Sigmoid colon (tissue), 7 donors: Measurements from ENCODE around the gene CEP170. TPM values are rescaled to one million over a fixed set of nuclear protein-coding genes. Genes with fewer than 3 reads are reported as not detected.

Experiments used
- DNase-seq: peaks from one replicate; pipeline ENCODE4 v3.0.0-alpha.2; 2019
- H3K27ac ChIP-seq, 4 donors: fragments of 200-600 bp; sonication (generic); one replicate each; pipeline ENCODE4 v1.5.1; 2016 to 2019; ENCODE audit warnings: mild to moderate bottlenecking in 1 of 4
- H3K27me3 ChIP-seq, 3 donors: fragments of 200-600 bp; sonication (generic); one replicate each; pipeline ENCODE4 v1.5.1; 2019; ENCODE audit warnings: mild to moderate bottlenecking in 1 of 3
- H3K36me3 ChIP-seq, 4 donors: fragments of 200-600 bp; sonication (generic); one replicate each; pipeline ENCODE4 v1.5.1; 2016 to 2019
- H3K4me1 ChIP-seq, 4 donors: fragments of 200-600 bp; sonication (generic); one replicate each; pipeline ENCODE4 v1.5.1; 2017 to 2019
- H3K4me3 ChIP-seq, 4 donors: fragments of 200-600 bp; sonication (generic); one replicate each; pipeline ENCODE4 v1.5.1; 2017 to 2019; ENCODE audit warnings: mild to moderate bottlenecking in 2 of 4, moderate library complexity in 1 of 4
- H3K9me3 ChIP-seq, 4 donors: fragments of 200-600 bp in 3 of 4; sonication (generic) in 3 of 4; one replicate each; pipeline versions ENCODE4 v1.5.1 to v1.6.1; 2013 to 2019
- CTCF ChIP-seq, 4 experiments: fragments of 450-650 bp in 3 of 4; fragments of 200-600 bp in 1 of 4; IDR thresholded peaks; one replicate each; pipeline ENCODE4 v1.5.1; 2016 to 2019; ENCODE audit warnings: antibody characterized with exemption in 4 of 4, mild to moderate bottlenecking in 3 of 4, moderate library complexity in 2 of 4
- EP300 ChIP-seq, 4 donors: sonication (generic); formaldehyde crosslinking; IDR thresholded peaks; one replicate each; pipeline ENCODE4 v1.6.1; 2017; ENCODE audit warnings: antibody characterized with exemption in 4 of 4
- POLR2A ChIP-seq, 2 donors: fragments of 450-650 bp; IDR thresholded peaks; one replicate each; pipeline ENCODE4 v1.6.1; 2016; ENCODE audit warnings: antibody characterized with exemption in 2 of 2, mild to moderate bottlenecking in 2 of 2, moderate library complexity in 2 of 2
- POLR2AphosphoS5 ChIP-seq, 4 donors: sonication (generic); formaldehyde crosslinking; IDR thresholded peaks; one replicate each; pipeline ENCODE4 v1.6.1; 2017; ENCODE audit warnings: antibody characterized with exemption in 4 of 4
- WGBS, 2 donors: extraction: QIAGEN DNeasy Blood & Tissue Kit; methylation state at CpG; one replicate each; pipeline ENCODE4 v1.1.7; 2013; 5-methylcytosine and 5-hydroxymethylcytosine counted together
- intact Hi-C: fragments of 100-400 bp; cut with DNase I; formaldehyde crosslinking; loops from one replicate; pipeline ENCODE4 v1.15.1; 2023
- polyA plus RNA-seq, 3 donors: library from polyadenylated mRNA; stranded (reverse); fragments of 200-250 nt; gene quantifications; one replicate each; pipeline ENCODE4 v1.2.3, GENCODE V29; 2013
- total RNA-seq, 4 donors: library from RNA; depleted of rRNA; stranded (reverse); fragments of >200 nt; gene quantifications; one replicate each; pipeline ENCODE4 v1.1.0, GENCODE V29; 2016
- donor health status: healthy with polysubstance abuse.
- donor health status: Bipolar disorder and iron deficiency.
- donor health status: healthy.

CEP170 gene
- total and polyA plus RNA-seq, 7 donors = 4.6 to 46.3 (median 27.6) TPM

DNA sequence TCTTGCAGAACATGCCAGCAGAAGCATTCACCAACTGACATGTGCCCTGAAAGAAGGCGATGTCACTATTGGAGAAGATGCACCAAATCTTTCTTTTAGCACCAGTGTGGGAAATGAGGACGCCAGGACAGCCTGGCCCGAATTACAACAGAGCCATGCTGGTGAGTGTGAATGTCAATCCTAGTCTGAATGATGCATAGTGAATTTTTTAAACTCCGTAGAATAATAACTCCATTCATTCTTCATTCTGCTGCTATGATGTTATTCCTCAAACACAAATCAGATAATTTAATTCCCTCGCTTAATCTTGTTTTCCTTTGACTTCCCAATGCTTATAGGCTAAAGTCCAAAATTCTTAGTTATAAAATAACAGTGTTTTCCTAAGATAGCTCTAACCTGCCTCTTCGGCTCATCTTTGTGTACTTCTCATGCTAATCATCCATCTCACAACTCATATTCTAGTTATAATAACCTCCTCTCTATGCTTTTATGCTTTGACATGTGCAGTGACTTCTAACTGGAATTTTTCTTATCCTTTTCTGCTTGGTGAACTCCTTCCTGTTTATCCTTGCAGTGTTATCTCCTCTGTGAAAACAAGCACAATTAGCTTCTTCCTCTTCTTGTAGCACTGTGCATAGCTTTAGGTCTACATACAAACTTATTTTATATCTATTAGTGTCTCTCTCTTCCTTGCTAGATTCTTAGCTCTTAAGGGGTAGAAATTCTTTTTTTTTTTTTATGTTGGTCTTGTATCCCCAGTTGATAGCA, 15.2 kb upstream of the CEP170 start:
- Histone ChIP-seq H3K4me1 (peaks cover 0 to 4% (median 2%) of the 10 kb centered on the region in 4 donors), H3K9me3 (no peaks in the 10 kb centered on the region), H3K36me3 (peaks cover 0 to 32% (median 0%) of the 10 kb centered on the region in 4 donors), H3K27ac (no peak overlapping the region), H3K27me3 (no peaks in the 10 kb centered on the region), H3K4me3 (no peak overlapping the region)
- TF ChIP-seq POLR2AphosphoS5 (IDR thresholded peaks at IDR 0.05) (no peak), EP300 (IDR thresholded peaks at IDR 0.05) (no peak), POLR2A (IDR thresholded peaks at IDR 0.05) (no peak), CTCF (IDR thresholded peaks at IDR 0.05) (no peak)
- 82 to 91% methylated on average over 6 of the region's 6 CpGs for WGBS, 2 donors
- no peak for DNase-seq
- intact Hi-C loops = no loop called here

- no peaks in the 10 kb centered on the region for H3K9me3 ChIP-seq
- H3K27ac ChIP-seq = no peak overlapping the region
- DNase-seq = no peak
- 81 to 95% methylated on average over 4 of the region's 4 CpGs for WGBS, 2 donors
- H3K4me1 ChIP-seq = peaks cover 0 to 6% (median 4%) of the 10 kb centered on the region in 4 donors
- H3K36me3 ChIP-seq = peaks cover 0 to 24% (median 0%) of the 10 kb centered on the region in 4 donors
- TF ChIP-seq EP300 (IDR thresholded peaks at IDR 0.05) (no peak), POLR2AphosphoS5 (IDR thresholded peaks at IDR 0.05) (no peak), CTCF (IDR thresholded peaks at IDR 0.05) (no peak), POLR2A (IDR thresholded peaks at IDR 0.05) (no peak)
- intact Hi-C loops = no loop called here
- no peaks in the 10 kb centered on the region for H3K27me3 ChIP-seq
- H3K4me3 ChIP-seq = no peak overlapping the region
Measured at GRCh38 chr1:243269461-243269801, 14.3 kb upstream of the CEP170 start.

DNA sequence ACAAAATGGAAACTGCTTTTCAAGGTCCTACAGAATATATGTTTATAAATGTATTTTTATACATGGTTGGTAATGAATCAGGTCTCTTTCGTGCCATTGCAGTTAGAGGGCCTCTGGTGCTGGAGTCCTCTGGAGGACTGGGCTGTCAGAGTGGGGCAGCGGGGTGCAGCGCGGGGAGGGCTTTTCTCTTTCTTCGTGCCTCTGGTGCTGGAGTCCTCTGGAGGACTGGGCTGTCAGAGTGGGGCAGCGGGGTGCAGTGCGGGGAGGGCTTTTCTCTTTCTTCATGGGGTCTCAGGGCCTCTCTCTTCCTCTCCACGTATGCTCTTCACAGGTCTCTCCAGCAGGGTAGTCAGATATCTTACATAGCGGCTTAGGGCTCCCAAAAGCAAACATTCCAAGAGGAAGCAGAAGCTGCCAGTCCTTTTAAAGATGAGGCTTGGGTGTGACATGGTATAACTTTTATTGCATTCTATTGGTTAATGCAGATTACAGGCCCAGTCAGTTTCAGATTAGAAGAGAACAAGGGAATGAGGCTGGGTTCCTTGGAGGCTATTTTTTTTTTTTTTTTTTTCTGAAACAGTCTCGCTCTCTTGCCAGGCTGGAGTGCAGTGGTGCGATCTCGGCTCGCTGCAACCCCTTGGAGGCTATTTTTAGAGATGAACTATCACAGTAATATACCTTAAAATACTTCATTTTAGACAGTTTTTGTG, 13.8 kb upstream of the CEP170 start:
- no peak overlapping the region for H3K4me3 ChIP-seq
- peaks cover 0 to 18% (median 0%) of the 10 kb centered on the region in 4 donors for H3K36me3 ChIP-seq
- no peak overlapping the region for H3K27ac ChIP-seq
- WGBS, 2 donors = 86 to 87% methylated on average over 13 of the region's 13 CpGs
- intact Hi-C loops = no loop called here
- peaks cover 0 to 10% (median 4%) of the 10 kb centered on the region in 4 donors for H3K4me1 ChIP-seq
- no peak for DNase-seq
- no peaks in the 10 kb centered on the region for H3K9me3 ChIP-seq
- no peaks in the 10 kb centered on the region for H3K27me3 ChIP-seq
- TF ChIP-seq CTCF (IDR thresholded peaks at IDR 0.05) (no peak), POLR2A (IDR thresholded peaks at IDR 0.05) (no peak), POLR2AphosphoS5 (IDR thresholded peaks at IDR 0.05) (no peak), EP300 (IDR thresholded peaks at IDR 0.05) (no peak)

GRCh38 chr1:243267914-243268653, 13.0 kb upstream of the CEP170 start:
- H3K27me3 ChIP-seq = no peaks in the 10 kb centered on the region
- no peaks in the 10 kb centered on the region for H3K9me3 ChIP-seq
- 63 to 81% methylated on average over 12 of the region's 12 CpGs for WGBS, 2 donors
- H3K4me1 ChIP-seq = peaks cover 0 to 18% (median 4%) of the 10 kb centered on the region in 4 donors
- DNase-seq = no peak
- no peak overlapping the region for H3K4me3 ChIP-seq
- peaks cover 0 to 11% (median 0%) of the 10 kb centered on the region in 4 donors for H3K36me3 ChIP-seq
- TF ChIP-seq POLR2AphosphoS5 (IDR thresholded peaks at IDR 0.05) (no peak), CTCF (IDR thresholded peaks at IDR 0.05) (no peak), POLR2A (IDR thresholded peaks at IDR 0.05) (no peak), EP300 (IDR thresholded peaks at IDR 0.05) (no peak)
- peak overlapping the region in 1 of 4 donors; percentile 8 for H3K27ac ChIP-seq
- intact Hi-C loops = no loop called here
